Neural cell (in vitro differentiated cells): ENCODE results near the gene RPUSD3. TPM values are rescaled to one million over a fixed set of nuclear protein-coding genes. Genes with fewer than 3 reads are reported as not detected.

Experiments used
- H2AFZ ChIP-seq: fragments of 200-600, 300-800 bp; sonication (generic), shearing (Covaris generic); 2 replicates; pipeline ENCODE4 v1.6.0; 2014; ENCODE audit warnings: low read depth, mild to moderate bottlenecking, antibody characterized with exemption, low read length, moderate library complexity
- H3F3A ChIP-seq: fragments of 200-600 bp; shearing (Covaris generic); 2 replicates; pipeline ENCODE4 v1.6.1; 2016; ENCODE audit warnings: mild to moderate bottlenecking, moderate library complexity, mixed read lengths, antibody characterized with exemption, low read length; ENCODE audit not compliant: insufficient read depth, poor library complexity, severe bottlenecking
- H3K27ac ChIP-seq: fragments of 200-600, 300-800 bp; sonication (generic), shearing (Covaris generic); 2 replicates; pipeline ENCODE4 v1.5.1; 2014; ENCODE audit warnings: mild to moderate bottlenecking, low read length, moderate library complexity
- H3K27me3 ChIP-seq: fragments of 300-800, 200-600 bp; sonication (generic), shearing (Covaris generic); 2 replicates; pipeline ENCODE4 v1.6.0; 2014; ENCODE audit warnings: mild to moderate bottlenecking, low read depth, low read length, moderate library complexity; ENCODE audit not compliant: insufficient read depth
- H3K36me3 ChIP-seq: fragments of 300-800, 200-600 bp; sonication (generic), shearing (Covaris generic); 2 replicates; pipeline ENCODE4 v1.5.1; 2014; ENCODE audit warnings: mild to moderate bottlenecking, antibody characterized with exemption, low read length, moderate library complexity; ENCODE audit not compliant: insufficient read depth
- H3K4me2 ChIP-seq: fragments of 300-800, 200-600 bp; sonication (generic), shearing (Covaris generic); 2 replicates; pipeline ENCODE4 v1.6.0; 2014; ENCODE audit warnings: mild to moderate bottlenecking, low read length
- H3K4me3 ChIP-seq: fragments of 300-800, 200-600 bp; sonication (generic), shearing (Covaris generic); 2 replicates; pipeline ENCODE4 v1.5.1; 2014; ENCODE audit warnings: mild to moderate bottlenecking, low read length, moderate library complexity
- H3K79me2 ChIP-seq: fragments of 200-600 bp; shearing (Covaris generic); replicated peaks from 2 replicates; pipeline ENCODE4 v1.6.0; 2014; ENCODE audit warnings: mild to moderate bottlenecking, low read length, moderate library complexity; ENCODE audit not compliant: insufficient read depth
- H3K9ac ChIP-seq: fragments of 300-800, 200-600 bp; sonication (generic), shearing (Covaris generic); 2 replicates; pipeline ENCODE4 v1.6.1; 2016; ENCODE audit warnings: mild to moderate bottlenecking, low read length, mixed read lengths
- H3K9me2 ChIP-seq: fragments of 200-600 bp; shearing (Covaris generic); 2 replicates; pipeline ENCODE4 v1.6.1; 2016; ENCODE audit warnings: mild to moderate bottlenecking, low read length, mixed read lengths; ENCODE audit not compliant: insufficient read depth
- H3K9me3 ChIP-seq: fragments of 200-600, 300-800 bp; sonication (generic), shearing (Covaris generic); 2 replicates; pipeline ENCODE4 v1.6.1; 2016; ENCODE audit warnings: mild to moderate bottlenecking, mixed run types, low read length, moderate library complexity, mixed read lengths
- H4K20me1 ChIP-seq: fragments of 200-600 bp; shearing (Covaris generic); 2 replicates; pipeline ENCODE4 v1.6.1; 2016; ENCODE audit warnings: mild to moderate bottlenecking, mixed run types; ENCODE audit not compliant: insufficient read depth
- CTCF ChIP-seq: fragments of 450-650 bp; IDR thresholded peaks from 2 replicates; pipeline ENCODE4 v1.5.1; 2014; ENCODE audit warnings: antibody characterized with exemption, mild to moderate bottlenecking, moderate library complexity; ENCODE audit not compliant: poor library complexity, severe bottlenecking
- EP300 ChIP-seq: fragments of 450-650 bp; conservative IDR thresholded peaks from 2 replicates; pipeline ENCODE4 v1.6.1; 2014; ENCODE audit warnings: antibody characterized with exemption, mild to moderate bottlenecking, moderate library complexity; ENCODE audit not compliant: poor library complexity, severe bottlenecking
- EZH2 ChIP-seq: fragments of 200-600, 300-800 bp; shearing (Covaris generic), sonication (generic); IDR thresholded peaks from 2 replicates; pipeline ENCODE4 v1.6.1; 2014; ENCODE audit warnings: antibody characterized with exemption, low read length, borderline replicate concordance, mild to moderate bottlenecking; ENCODE audit not compliant: insufficient read depth, poor library complexity, severe bottlenecking
- MXI1 ChIP-seq: fragments of 450-650 bp; conservative IDR thresholded peaks from 2 replicates; pipeline ENCODE4 v1.6.1; 2014; ENCODE audit warnings: antibody characterized with exemption, mild to moderate bottlenecking; ENCODE audit not compliant: poor library complexity, severe bottlenecking
- POLR2AphosphoS5 ChIP-seq: IDR thresholded peaks from 2 replicates; pipeline ENCODE4 v1.6.1; 2012
- RAD21 ChIP-seq: fragments of 450-650 bp; conservative IDR thresholded peaks from 2 replicates; pipeline ENCODE4 v1.6.1; 2014; ENCODE audit warnings: antibody characterized with exemption, mild to moderate bottlenecking, moderate library complexity
- REST ChIP-seq: IDR thresholded peaks from 2 replicates; pipeline ENCODE4 v1.6.1; 2012; ENCODE audit warnings: borderline replicate concordance
- SMC3 ChIP-seq: fragments of 450-650 bp; conservative IDR thresholded peaks from 2 replicates; pipeline ENCODE4 v1.6.1; 2014; ENCODE audit warnings: antibody characterized with exemption, mild to moderate bottlenecking, moderate library complexity; ENCODE audit not compliant: poor library complexity
- TAF1 ChIP-seq: IDR thresholded peaks from 2 replicates; pipeline ENCODE4 v1.6.1; 2012; ENCODE audit warnings: low read depth
- polyA plus RNA-seq: library from polyadenylated mRNA; depleted of rRNA; stranded (reverse); fragments of >200 nt; gene quantifications from 2 replicates; pipeline ENCODE4 v1.2.3, GENCODE V29; 2014

The RPUSD3 gene
- polyA plus RNA-seq, 1 donor from 2014 or later: 35.2 TPM

GRCh38 chr3:9879830-9880549 is 36.2 kb upstream of the RPUSD3 start, which contains the start of gene CIDEC:
TSS of gene CIDEC (minus strand) at chr3:9880253. CDS start at chr3:9878486, 1,767 bp downstream.
- no peaks in the 10 kb centered on the region for H3K36me3 ChIP-seq
- no peak within 1 kb of the TSS for H2AFZ ChIP-seq
- H3K27me3 ChIP-seq: no peaks in the 10 kb centered on the region
- H3K4me2 ChIP-seq: no peak within 1 kb of the TSS
- TF ChIP-seq TAF1 (no peak), EP300 (no peak), POLR2AphosphoS5 (no peak), CTCF (no peak), EZH2 (no peak), REST (no peak), SMC3 (no peak), RAD21 (no peak), MXI1 (no peak)
- H3F3A ChIP-seq: no peaks in the 10 kb centered on the region
- H3K9me2 ChIP-seq: no peaks in the 10 kb centered on the region
- H3K27ac ChIP-seq: no peak within 1 kb of the TSS
- no peaks in the 10 kb centered on the region for H3K9me3 ChIP-seq
- H3K9ac ChIP-seq: no peak within 1 kb of the TSS
- no peaks in the 10 kb centered on the region for H3K79me2 ChIP-seq
- H3K4me3 ChIP-seq: no peak within 1 kb of the TSS
- no peaks in the 10 kb centered on the region for H4K20me1 ChIP-seq

GRCh38 chr3:9878700-9879099 is 34.9 kb upstream of the RPUSD3 start:
- no peaks in the 10 kb centered on the region for H4K20me1 ChIP-seq
- no peak overlapping the region for H2AFZ ChIP-seq
- H3K27ac ChIP-seq: no peak overlapping the region
- H3F3A ChIP-seq: no peaks in the 10 kb centered on the region
- H3K36me3 ChIP-seq: no peaks in the 10 kb centered on the region
- TF ChIP-seq EP300 (no peak), EZH2 (no peak), SMC3 (no peak), CTCF (no peak), POLR2AphosphoS5 (no peak), TAF1 (no peak)
- H3K9me2 ChIP-seq: no peaks in the 10 kb centered on the region
- no peaks in the 10 kb centered on the region for H3K79me2 ChIP-seq
- no peaks in the 10 kb centered on the region for H3K9me3 ChIP-seq
- no peak overlapping the region for H3K9ac ChIP-seq
- H3K4me2 ChIP-seq: no peak overlapping the region
- no peaks in the 10 kb centered on the region for H3K27me3 ChIP-seq
- H3K4me3 ChIP-seq: no peak overlapping the region
